Suprapubic skin (tissue), 4 donors: ENCODE data around the gene PTPN1. TPM values are rescaled to one million over a fixed set of nuclear protein-coding genes. Genes with fewer than 3 reads are reported as not detected.

Experiments used
- DNase-seq, 2 donors: peaks; one replicate each; pipeline ENCODE4 v3.0.0-alpha.2; 2019; ENCODE audit warnings: low spot score in 2 of 2
- H3K27ac ChIP-seq: fragments of 200-600 bp; sonication (generic); one replicate; pipeline ENCODE4 v1.5.1; 2019
- H3K27me3 ChIP-seq: fragments of 200-600 bp; sonication (generic); one replicate; pipeline ENCODE4 v1.5.1; 2019
- H3K36me3 ChIP-seq: fragments of 200-600 bp; sonication (generic); one replicate; pipeline ENCODE4 v1.5.1; 2019
- H3K4me1 ChIP-seq: fragments of 200-600 bp; sonication (generic); one replicate; pipeline ENCODE4 v1.5.1; 2019
- H3K4me3 ChIP-seq: fragments of 200-600 bp; sonication (generic); one replicate; pipeline ENCODE4 v1.5.1; 2019; ENCODE audit warnings: mild to moderate bottlenecking
- H3K9me3 ChIP-seq: fragments of 200-600 bp; sonication (generic); one replicate; pipeline ENCODE4 v1.5.1; 2019
- EP300 ChIP-seq: sonication (generic); formaldehyde crosslinking; IDR thresholded peaks from one replicate; pipeline ENCODE4 v1.6.1; 2017; ENCODE audit warnings: antibody characterized with exemption
- POLR2A ChIP-seq, 2 donors: fragments of 450-650 bp; IDR thresholded peaks; one replicate each; pipeline ENCODE4 v1.6.1; 2017; ENCODE audit warnings: antibody characterized with exemption in 2 of 2, mild to moderate bottlenecking in 2 of 2, moderate library complexity in 2 of 2
- POLR2AphosphoS5 ChIP-seq, 3 donors: sonication (generic); formaldehyde crosslinking; IDR thresholded peaks; one replicate each; pipeline ENCODE4 v1.6.1; 2017; ENCODE audit warnings: antibody characterized with exemption in 3 of 3
- WGBS: methylation state at CpG from one replicate; pipeline ENCODE4 v1.1.5; 2018; 5-methylcytosine and 5-hydroxymethylcytosine counted together
- total RNA-seq, 4 donors: library from RNA; depleted of rRNA; stranded (reverse); fragments of >200 nt; gene quantifications; one replicate each; pipeline ENCODE4 v1.1.0, GENCODE V29; 2016
- TF ChIP-seq, protein P1 (sequence below), 2 donors: fragments of 200-600 bp in 1 of 2; fragments of 450-650 bp in 1 of 2; sonication (generic) in 1 of 2; IDR thresholded peaks; one replicate each; pipeline ENCODE4 v1.5.1; 2016 to 2019; ENCODE audit warnings: antibody characterized with exemption in 2 of 2, mild to moderate bottlenecking in 1 of 2, moderate library complexity in 1 of 2

PTPN1 gene
- total RNA-seq, 4 donors from 2014 or later: 33.4 to 40.9 (median 36.2) TPM

DNA sequence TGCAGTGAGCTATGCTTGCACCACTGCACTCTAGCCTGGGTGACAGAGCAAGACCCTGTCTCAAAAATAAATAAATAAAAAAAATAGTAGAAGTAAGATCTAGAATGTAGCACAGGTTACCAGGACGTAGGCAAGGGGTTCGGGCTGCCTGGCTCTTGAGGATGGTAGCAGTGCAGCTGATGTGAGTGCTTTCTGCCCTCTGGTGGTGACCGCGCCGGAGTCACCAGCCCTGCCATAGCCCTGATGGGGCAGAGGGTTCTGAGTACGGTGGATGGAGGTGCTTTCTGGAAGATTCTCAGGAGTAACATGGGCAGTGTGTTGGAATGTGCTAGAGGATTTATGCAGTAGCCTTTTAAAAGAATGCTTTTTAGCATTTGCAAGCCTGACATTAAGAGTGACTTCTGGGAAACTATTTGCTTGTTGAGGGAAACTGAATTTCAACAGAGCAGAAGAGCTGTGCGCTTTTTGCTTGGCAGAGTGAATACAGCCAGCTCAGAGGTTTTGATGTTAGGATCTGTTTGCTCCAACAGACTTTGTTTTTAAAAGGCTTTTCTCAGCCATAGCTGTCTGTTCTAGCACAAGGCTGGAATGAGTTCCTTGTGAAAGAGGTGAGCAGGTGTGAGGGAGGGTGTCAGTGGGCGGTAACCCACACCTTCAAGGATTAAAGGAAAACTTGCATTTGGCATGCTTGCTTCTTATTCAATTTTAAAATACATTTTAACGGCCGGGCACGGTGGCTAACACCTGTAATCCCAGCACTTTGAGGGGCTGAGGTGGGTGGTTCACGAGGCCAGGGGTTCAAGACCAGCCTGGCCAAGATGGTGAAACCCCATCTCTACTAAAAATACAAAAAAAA is 65.9 kb downstream of the PTPN1 start:
- Histone ChIP-seq H3K4me3 (no peak overlapping the region), H3K36me3 (peaks cover 58% of the 10 kb centered on the region), H3K27ac (no peak overlapping the region), H3K27me3 (no peaks in the 10 kb centered on the region), H3K4me1 (peaks cover 26% of the 10 kb centered on the region), H3K9me3 (no peaks in the 10 kb centered on the region)
- WGBS: 52% methylated on average over 12 of the region's 12 CpGs
- DNase-seq: peak in 1 of 2 donors; percentile 82
- no peak for TF ChIP-seq EP300
- TF ChIP-seq, protein P1, sequence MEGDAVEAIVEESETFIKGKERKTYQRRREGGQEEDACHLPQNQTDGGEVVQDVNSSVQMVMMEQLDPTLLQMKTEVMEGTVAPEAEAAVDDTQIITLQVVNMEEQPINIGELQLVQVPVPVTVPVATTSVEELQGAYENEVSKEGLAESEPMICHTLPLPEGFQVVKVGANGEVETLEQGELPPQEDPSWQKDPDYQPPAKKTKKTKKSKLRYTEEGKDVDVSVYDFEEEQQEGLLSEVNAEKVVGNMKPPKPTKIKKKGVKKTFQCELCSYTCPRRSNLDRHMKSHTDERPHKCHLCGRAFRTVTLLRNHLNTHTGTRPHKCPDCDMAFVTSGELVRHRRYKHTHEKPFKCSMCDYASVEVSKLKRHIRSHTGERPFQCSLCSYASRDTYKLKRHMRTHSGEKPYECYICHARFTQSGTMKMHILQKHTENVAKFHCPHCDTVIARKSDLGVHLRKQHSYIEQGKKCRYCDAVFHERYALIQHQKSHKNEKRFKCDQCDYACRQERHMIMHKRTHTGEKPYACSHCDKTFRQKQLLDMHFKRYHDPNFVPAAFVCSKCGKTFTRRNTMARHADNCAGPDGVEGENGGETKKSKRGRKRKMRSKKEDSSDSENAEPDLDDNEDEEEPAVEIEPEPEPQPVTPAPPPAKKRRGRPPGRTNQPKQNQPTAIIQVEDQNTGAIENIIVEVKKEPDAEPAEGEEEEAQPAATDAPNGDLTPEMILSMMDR (IDR thresholded peaks at IDR 0.05): peak; percentile 62 to 63

DNA sequence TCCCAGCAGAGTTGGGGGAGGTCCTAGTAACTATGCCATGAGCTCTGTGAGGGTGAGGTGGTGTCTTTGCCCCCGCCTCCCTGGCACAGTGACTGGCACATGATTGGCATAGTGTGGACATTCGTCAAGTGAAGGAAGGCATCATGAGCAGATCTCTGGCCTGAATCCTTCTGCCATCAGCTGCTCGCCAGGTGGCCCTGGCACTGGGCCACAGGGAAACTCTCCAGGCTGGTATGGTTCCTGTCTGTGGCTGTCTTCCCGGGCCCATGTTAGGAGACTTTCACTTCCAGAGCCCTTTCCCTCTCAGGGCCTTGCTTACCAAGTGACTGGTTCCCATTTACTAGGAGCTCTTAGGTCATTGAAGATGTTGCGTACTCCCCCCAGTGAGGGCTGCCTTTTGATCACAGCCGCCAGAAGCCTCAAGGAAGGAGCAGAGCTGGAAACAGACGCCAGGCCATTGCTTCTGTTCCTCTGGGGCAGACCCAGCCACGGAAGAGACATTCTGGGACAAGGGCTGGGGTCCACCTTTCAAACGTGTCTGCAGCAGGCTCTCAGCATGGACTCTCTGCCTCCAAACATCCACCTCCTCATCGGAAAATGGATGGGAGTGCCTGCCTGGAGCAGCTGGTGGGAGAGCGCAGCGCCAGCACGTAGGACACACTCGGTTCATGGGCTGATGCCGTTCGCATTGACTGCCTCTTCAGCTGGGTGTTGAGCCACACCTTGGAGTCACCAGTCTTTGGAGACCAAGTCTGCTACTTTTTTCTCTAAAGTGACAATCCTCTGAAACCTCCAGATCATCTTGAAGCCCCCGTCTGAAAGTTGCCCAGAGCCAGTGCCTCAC is 67.2 kb downstream of the PTPN1 start:
- Histone ChIP-seq H3K9me3 (no peaks in the 10 kb centered on the region), H3K36me3 (peaks cover 71% of the 10 kb centered on the region), H3K27me3 (no peaks in the 10 kb centered on the region), H3K4me3 (no peak overlapping the region), H3K27ac (no peak overlapping the region), H3K4me1 (peaks cover 21% of the 10 kb centered on the region)
- DNase-seq: no peak
- WGBS: 67% methylated on average over 16 of the region's 17 CpGs
- TF ChIP-seq POLR2A (IDR thresholded peaks at IDR 0.05) (no peak), EP300 (no peak), POLR2AphosphoS5 (IDR thresholded peaks at IDR 0.05) (no peak)
- TF ChIP-seq, protein P1 (IDR thresholded peaks at IDR 0.05): no peak

DNA sequence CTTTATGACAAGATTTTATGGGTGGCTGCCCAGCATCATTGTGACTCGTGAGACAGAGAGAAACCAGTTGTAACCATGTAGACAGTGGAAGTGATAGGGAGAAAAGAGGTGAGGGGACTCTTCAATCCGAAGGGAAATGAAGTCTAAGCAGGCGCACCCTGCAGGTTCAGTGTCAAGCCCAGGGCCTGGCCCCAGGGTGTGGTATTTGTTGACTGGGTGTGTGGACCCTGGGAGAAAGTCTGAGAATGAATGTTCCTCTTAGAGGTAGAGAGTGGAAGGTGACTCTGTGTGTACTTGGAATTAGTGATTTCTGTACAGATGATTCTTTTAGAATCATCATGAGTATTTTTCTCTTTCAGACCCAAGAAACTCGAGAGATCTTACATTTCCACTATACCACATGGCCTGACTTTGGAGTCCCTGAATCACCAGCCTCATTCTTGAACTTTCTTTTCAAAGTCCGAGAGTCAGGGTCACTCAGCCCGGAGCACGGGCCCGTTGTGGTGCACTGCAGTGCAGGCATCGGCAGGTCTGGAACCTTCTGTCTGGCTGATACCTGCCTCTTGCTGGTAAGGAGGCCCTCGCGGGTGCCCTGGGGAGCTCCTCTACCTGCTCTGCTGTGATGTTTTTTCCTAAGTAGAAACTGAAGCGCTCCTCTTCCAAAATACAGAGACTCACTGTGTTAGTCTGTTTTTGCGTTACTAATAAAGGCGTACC is 68.0 kb downstream of the PTPN1 start:
- H3K36me3 ChIP-seq: peaks cover 79% of the 10 kb centered on the region
- no peak overlapping the region for H3K27ac ChIP-seq
- WGBS: 83% methylated on average over 14 of the region's 14 CpGs

DNA sequence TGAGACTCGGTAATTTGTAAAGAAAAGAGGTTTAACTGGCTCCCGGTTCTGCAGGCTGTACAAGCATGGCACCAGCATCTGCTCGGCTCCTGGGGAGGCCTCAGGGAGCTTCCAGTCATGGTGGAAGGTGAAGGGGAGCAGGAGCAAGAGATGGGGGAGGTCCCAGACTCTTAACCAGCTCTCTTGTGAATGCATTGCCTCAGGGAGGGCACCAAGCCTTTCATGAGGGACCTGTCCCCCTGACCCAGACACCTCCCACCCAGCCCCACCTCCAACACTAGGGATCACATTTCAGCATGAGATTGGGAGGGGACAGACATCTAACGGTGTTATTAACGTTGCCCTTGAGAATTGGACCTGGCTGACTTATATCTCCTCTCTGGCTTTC is 68.6 kb downstream of the PTPN1 start:
- Histone ChIP-seq H3K4me1 (peaks cover 11% of the 10 kb centered on the region), H3K4me3 (no peak overlapping the region), H3K9me3 (no peaks in the 10 kb centered on the region), H3K27me3 (no peaks in the 10 kb centered on the region), H3K27ac (no peak overlapping the region), H3K36me3 (peaks cover 84% of the 10 kb centered on the region)
- TF ChIP-seq EP300: no peak
- no peak for TF ChIP-seq POLR2A (IDR thresholded peaks at IDR 0.05)
- 71% methylated on average over 5 of the region's 5 CpGs for WGBS
- no peak for DNase-seq

More for the DNA sequence above, 68.0 kb downstream of the PTPN1 start:
- no peaks in the 10 kb centered on the region for H3K27me3 ChIP-seq
- TF ChIP-seq EP300 (no peak), POLR2AphosphoS5 (IDR thresholded peaks at IDR 0.05) (no peak), POLR2A (IDR thresholded peaks at IDR 0.05) (no peak)
- TF ChIP-seq, protein P1 (IDR thresholded peaks at IDR 0.05): no peak
- H3K4me1 ChIP-seq: peaks cover 13% of the 10 kb centered on the region
- no peak for DNase-seq
- H3K9me3 ChIP-seq: no peaks in the 10 kb centered on the region
- no peak overlapping the region for H3K4me3 ChIP-seq

DNA sequence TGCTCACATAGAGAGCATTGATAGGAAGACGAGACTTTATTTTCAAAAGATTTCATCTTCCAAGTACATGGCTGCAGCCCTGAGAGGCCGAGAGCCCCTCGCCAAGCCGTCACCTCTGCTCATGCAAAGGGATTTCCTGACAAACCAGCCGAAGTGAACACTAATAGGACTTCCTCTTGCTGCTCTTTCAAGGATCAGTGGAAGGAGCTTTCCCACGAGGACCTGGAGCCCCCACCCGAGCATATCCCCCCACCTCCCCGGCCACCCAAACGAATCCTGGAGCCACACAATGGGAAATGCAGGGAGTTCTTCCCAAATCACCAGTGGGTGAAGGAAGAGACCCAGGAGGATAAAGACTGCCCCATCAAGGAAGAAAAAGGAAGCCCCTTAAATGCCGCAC is 69.3 kb downstream of the PTPN1 start:
- Histone ChIP-seq H3K27me3 (no peaks in the 10 kb centered on the region), H3K36me3 (peaks cover 80% of the 10 kb centered on the region), H3K9me3 (no peaks in the 10 kb centered on the region), H3K4me3 (no peak overlapping the region), H3K27ac (no peak overlapping the region), H3K4me1 (peaks cover 11% of the 10 kb centered on the region)
- peak in 1 of 2 donors; percentile 46 for DNase-seq
- TF ChIP-seq EP300: no peak
- TF ChIP-seq POLR2AphosphoS5 (IDR thresholded peaks at IDR 0.05): no peak
- no peak for TF ChIP-seq POLR2A (IDR thresholded peaks at IDR 0.05)
- TF ChIP-seq, protein P1 (IDR thresholded peaks at IDR 0.05): no peak
- 86% methylated on average over 10 of the region's 10 CpGs for WGBS
